HCT116 (cell line): Measurements from ENCODE around the gene KIF5C. TPM values are rescaled to one million over a fixed set of nuclear protein-coding genes. Genes with fewer than 3 reads are reported as not detected.

Experiments
- ATAC-seq: fragments of 200-7000 bp; cut with Tn5 transposase; 2 replicates; pipeline ENCODE4 v1.9.1; 2020; ENCODE audit warnings: mild to moderate bottlenecking, moderate library complexity
- BruUV-seq: library from RNA; stranded (reverse); fragments of 400-500 nt; replicated peaks from 2 replicates; lab custom pipeline; 2021; lab: Mats Ljungman, UMichigan
- CTCF ChIA-PET: fragments of 300-600 bp; sonication (Branson Sonifier 250); formaldehyde crosslinking; loops from one replicate; lab custom pipeline; 2021; ENCODE audit warnings: antibody characterized with exemption; lab: Charles Lee
- POLR2A ChIA-PET: fragments of 300-600, 350-600 bp; sonication (Branson Sonifier 250); formaldehyde crosslinking; loops from one replicate; lab custom pipeline; 2021; ENCODE audit warnings: antibody characterized with exemption; lab: Charles Lee
- RAD21 ChIA-PET, 2 experiments: fragments of 300-600 bp; sonication (Branson Sonifier 250); formaldehyde crosslinking; loops; one replicate each; lab custom pipeline; 2023; ENCODE audit warnings: low total read pairs in 2 of 2; ENCODE audit not compliant: uncharacterized antibody in 2 of 2, unreplicated experiment in 2 of 2, low non-redundant PET in 1 of 2; lab: Charles Lee
- DNase-seq: peaks from one replicate; pipeline ENCODE4 v3.0.0-alpha.2; 2010; ENCODE audit warnings: low read depth, low spot score
- H2AFZ ChIP-seq: fragments of 200-600 bp; shearing (Covaris generic), sonication (generic); 2 replicates; pipeline ENCODE4 v1.6.1; 2017; ENCODE audit warnings: low read depth, mixed run types, mixed read lengths, antibody characterized with exemption, low read length; ENCODE audit not compliant: poor library complexity, severe bottlenecking
- H3K27ac ChIP-seq: 2 replicates; pipeline ENCODE4 v1.5.1; 2012; ENCODE audit warnings: low read depth, low read length
- H3K27me3 ChIP-seq: fragments of 200-600 bp; sonication (generic); 2 replicates; pipeline ENCODE4 v1.6.1; 2016; ENCODE audit warnings: mixed run types, low read length, mixed read lengths; ENCODE audit not compliant: insufficient read depth
- H3K36me3 ChIP-seq, 2 experiments: fragments of 200-500 bp in 1 of 2; fragments of 200-600 bp in 1 of 2; sonication (Bioruptor generic) in 1 of 2; sonication (generic) in 1 of 2; 2 replicates each; pipeline versions ENCODE4 v1.5.1 to v1.6.1; 2014 to 2016; ENCODE audit warnings: low read length in 2 of 2, inconsistent platforms in 1 of 2, mixed read lengths in 1 of 2, mixed run types in 1 of 2; ENCODE audit not compliant: insufficient read depth in 2 of 2, control insufficient read depth in 1 of 2
- H3K4me1 ChIP-seq, 2 experiments: fragments of 200-600 bp in 1 of 2; sonication (generic) in 1 of 2; 2 replicates each; pipeline versions ENCODE4 v1.5.1 to v1.6.1; 2012 to 2017; ENCODE audit warnings: low read length in 2 of 2, inconsistent platforms in 1 of 2, mild to moderate bottlenecking in 1 of 2, mixed read lengths in 1 of 2, mixed run types in 1 of 2, moderate library complexity in 1 of 2; ENCODE audit not compliant: insufficient read depth in 2 of 2, control insufficient read depth in 1 of 2
- H3K4me2 ChIP-seq: fragments of 200-600 bp; sonication (generic); 2 replicates; pipeline ENCODE4 v1.6.1; 2017; ENCODE audit warnings: mixed run types, low read length, mixed read lengths
- H3K4me3 ChIP-seq, 2 experiments: fragments of 200-600 bp in 1 of 2; sonication (generic) in 1 of 2; replicated peaks in 1 of 2; 2 replicates each; pipeline ENCODE4 v1.5.1; 2011 to 2016; ENCODE audit warnings: low read length in 2 of 2, control low read depth in 1 of 2, low read depth in 1 of 2, mild to moderate bottlenecking in 1 of 2, mixed read lengths in 1 of 2, mixed run types in 1 of 2
- H3K79me2 ChIP-seq: fragments of 200-600 bp; sonication (generic); 2 replicates; pipeline ENCODE4 v1.6.1; 2017; ENCODE audit warnings: mild to moderate bottlenecking, mixed run types, low read length, moderate library complexity, mixed read lengths; ENCODE audit not compliant: insufficient read depth
- H3K9ac ChIP-seq: fragments of 200-600 bp; sonication (generic); 2 replicates; pipeline ENCODE4 v1.6.1; 2016; ENCODE audit warnings: low read length, mixed read lengths
- H3K9me2 ChIP-seq: fragments of 200-600 bp; sonication (generic), shearing (Covaris generic); 2 replicates; pipeline ENCODE4 v1.6.1; 2017; ENCODE audit warnings: mixed run types, mild to moderate bottlenecking, moderate library complexity; ENCODE audit not compliant: insufficient read depth
- H3K9me3 ChIP-seq, 2 experiments: fragments of 200-500 bp in 1 of 2; fragments of 200-600 bp in 1 of 2; sonication (Bioruptor generic) in 1 of 2; sonication (generic) in 1 of 2; 2 replicates each; pipeline ENCODE4 v1.6.1; 2014 to 2017; ENCODE audit warnings: low read length in 2 of 2, mixed read lengths in 2 of 2, inconsistent platforms in 1 of 2, low read depth in 1 of 2, mild to moderate bottlenecking in 1 of 2, mixed run types in 1 of 2, moderate library complexity in 1 of 2; ENCODE audit not compliant: control insufficient read depth in 1 of 2, insufficient read depth in 1 of 2
- H4K20me1 ChIP-seq: fragments of 200-600 bp; sonication (generic), shearing (Covaris generic); 2 replicates; pipeline ENCODE4 v1.6.1; 2017; ENCODE audit warnings: mixed run types, mild to moderate bottlenecking, moderate library complexity; ENCODE audit not compliant: insufficient read depth
- ATF3 ChIP-seq: IDR thresholded peaks from 2 replicates; pipeline ENCODE4 v1.6.1; 2012
- CEBPB ChIP-seq: IDR thresholded peaks from 2 replicates; pipeline ENCODE4 v1.6.1; 2012; ENCODE audit warnings: low read depth
- ELF1 ChIP-seq: IDR thresholded peaks from 2 replicates; pipeline ENCODE4 v1.6.1; 2012; ENCODE audit warnings: low read depth, borderline replicate concordance
- EZH2 ChIP-seq: fragments of 200-600 bp; sonication (generic); IDR thresholded peaks from 2 replicates; pipeline ENCODE4 v1.6.1; 2017; ENCODE audit warnings: antibody characterized with exemption, mixed run types
- EZH2phosphoT487 ChIP-seq: fragments of 200-600 bp; IDR thresholded peaks from 2 replicates; pipeline ENCODE4 v1.6.1; 2018; ENCODE audit warnings: antibody characterized with exemption, borderline replicate concordance
- FOSL1 ChIP-seq: IDR thresholded peaks from 2 replicates; pipeline ENCODE4 v1.6.1; 2012; ENCODE audit warnings: low read depth
- JUND ChIP-seq: IDR thresholded peaks from 2 replicates; pipeline ENCODE4 v1.6.1; 2012
- MAX ChIP-seq: IDR thresholded peaks from 2 replicates; pipeline ENCODE4 v1.6.1; 2012
- POLR2A ChIP-seq: IDR thresholded peaks from 2 replicates; pipeline ENCODE4 v1.7.0; 2011; ENCODE audit warnings: borderline replicate concordance; ENCODE audit not compliant: insufficient read depth, insufficient read length; ENCODE audit errors: extremely low read depth
- POLR2AphosphoS5 ChIP-seq: IDR thresholded peaks from 2 replicates; pipeline ENCODE4 v1.6.1; 2011; ENCODE audit warnings: mild to moderate bottlenecking, low read depth, low read length, moderate library complexity
- RAD21 ChIP-seq: IDR thresholded peaks from 2 replicates; pipeline ENCODE4 v1.6.1; 2012; ENCODE audit warnings: low read depth, mild to moderate bottlenecking
- SIN3A ChIP-seq: IDR thresholded peaks from 2 replicates; pipeline ENCODE4 v1.6.1; 2012; ENCODE audit warnings: low read depth
- SP1 ChIP-seq: IDR thresholded peaks from 2 replicates; pipeline ENCODE4 v1.6.1; 2012; ENCODE audit warnings: low read depth
- SRF ChIP-seq: IDR thresholded peaks from 2 replicates; pipeline ENCODE4 v1.6.1; 2012; ENCODE audit warnings: low read depth
- TCF7L2 ChIP-seq: IDR thresholded peaks from 2 replicates; pipeline ENCODE4 v1.7.0; 2011; ENCODE audit warnings: borderline replicate concordance, inconsistent platforms; ENCODE audit not compliant: insufficient read depth, insufficient read length; ENCODE audit errors: extremely low read depth
- YY1 ChIP-seq: IDR thresholded peaks from 2 replicates; pipeline ENCODE4 v1.6.1; 2011; ENCODE audit warnings: low read length, low read depth, moderate library complexity, mild to moderate bottlenecking; ENCODE audit not compliant: insufficient replicate concordance; ENCODE audit errors: extremely low read depth
- ZBTB33 ChIP-seq: IDR thresholded peaks from 2 replicates; pipeline ENCODE4 v1.6.1; 2011; ENCODE audit warnings: mild to moderate bottlenecking, low read length, moderate library complexity; ENCODE audit not compliant: insufficient replicate concordance; ENCODE audit errors: extremely low read depth
- intact Hi-C: fragments of 100-400 bp; cut with micrococcal nuclease; formaldehyde crosslinking; loops from 2 replicates; pipeline ENCODE4 v1.10.0; 2022
- total RNA-seq: library from RNA; stranded (reverse); gene quantifications from one replicate; pipeline ENCODE4 v1.2.1, GENCODE V29; 2021; ENCODE audit not compliant: unreplicated experiment
- TF ChIP-seq, protein P1 (sequence below), 3 experiments: fragments of 200-600 bp in 1 of 3; sonication (generic) in 1 of 3; IDR thresholded peaks in 2 of 3; conservative IDR thresholded peaks in 1 of 3; 2 replicates each; pipeline ENCODE4 v1.5.1; 2012 to 2017; ENCODE audit warnings: low read depth in 2 of 3, low read length in 2 of 3, antibody characterized with exemption in 1 of 3, borderline replicate concordance in 1 of 3, control low read depth in 1 of 3, mild to moderate bottlenecking in 1 of 3, mixed read lengths in 1 of 3, mixed run types in 1 of 3, moderate library complexity in 1 of 3; ENCODE audit not compliant: insufficient read depth in 1 of 3
- TF ChIP-seq, protein P2 (sequence below): IDR thresholded peaks from 2 replicates; pipeline ENCODE4 v1.6.1; 2012; ENCODE audit warnings: low read depth

KIF5C gene
- total RNA-seq, 1 experiment from 2014 or later = 6.5 TPM

GRCh38 chr2:149068996-149069888, 194.2 kb downstream of the KIF5C start:
- Histone ChIP-seq H3K36me3 (no peaks in the 10 kb centered on the region), H3K9ac (no peak overlapping the region), H3K9me3 (no peaks in the 10 kb centered on the region), H3K27me3 (no peaks in the 10 kb centered on the region), H3K4me1 (peaks cover 0 to 5% of the 10 kb centered on the region in 2 experiments; a peak in 1 of 4 replicates), H3K9me2 (no peaks in the 10 kb centered on the region), H3K27ac (no peak overlapping the region), H3K4me3 (no peak overlapping the region), H2AFZ (no peak overlapping the region), H3K4me2 (no peak overlapping the region), H4K20me1 (no peaks in the 10 kb centered on the region), H3K79me2 (no peaks in the 10 kb centered on the region)
- intact Hi-C loops = no loop called here
- ATAC-seq (no peak), DNase-seq (no peak)
- ChIA-PET RAD21 (no interaction called here), POLR2A (no interaction called here), CTCF (no interaction called here)
- BruUV-seq = no TSS peak
- no peak for TF ChIP-seq POLR2A
- TF ChIP-seq SIN3A = no peak
- TF ChIP-seq SP1 = no peak
- no peak for TF ChIP-seq TCF7L2
- TF ChIP-seq RAD21 = no peak
- no peak for TF ChIP-seq POLR2AphosphoS5
- TF ChIP-seq EZH2 = no peak
- TF ChIP-seq EZH2phosphoT487 = no peak
- TF ChIP-seq, protein P1, sequence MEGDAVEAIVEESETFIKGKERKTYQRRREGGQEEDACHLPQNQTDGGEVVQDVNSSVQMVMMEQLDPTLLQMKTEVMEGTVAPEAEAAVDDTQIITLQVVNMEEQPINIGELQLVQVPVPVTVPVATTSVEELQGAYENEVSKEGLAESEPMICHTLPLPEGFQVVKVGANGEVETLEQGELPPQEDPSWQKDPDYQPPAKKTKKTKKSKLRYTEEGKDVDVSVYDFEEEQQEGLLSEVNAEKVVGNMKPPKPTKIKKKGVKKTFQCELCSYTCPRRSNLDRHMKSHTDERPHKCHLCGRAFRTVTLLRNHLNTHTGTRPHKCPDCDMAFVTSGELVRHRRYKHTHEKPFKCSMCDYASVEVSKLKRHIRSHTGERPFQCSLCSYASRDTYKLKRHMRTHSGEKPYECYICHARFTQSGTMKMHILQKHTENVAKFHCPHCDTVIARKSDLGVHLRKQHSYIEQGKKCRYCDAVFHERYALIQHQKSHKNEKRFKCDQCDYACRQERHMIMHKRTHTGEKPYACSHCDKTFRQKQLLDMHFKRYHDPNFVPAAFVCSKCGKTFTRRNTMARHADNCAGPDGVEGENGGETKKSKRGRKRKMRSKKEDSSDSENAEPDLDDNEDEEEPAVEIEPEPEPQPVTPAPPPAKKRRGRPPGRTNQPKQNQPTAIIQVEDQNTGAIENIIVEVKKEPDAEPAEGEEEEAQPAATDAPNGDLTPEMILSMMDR (IDR thresholded peaks at IDR 0.05 in 2 of 3, conservative IDR thresholded peaks at IDR 0.05 in 1 of 3; ENCODE audit: borderline replicate concordance in 1 of 3, insufficient read depth in 1 of 3, low read depth in 2 of 3, low read length in 2 of 3) = no peak
- no peak for TF ChIP-seq ELF1
- TF ChIP-seq ZBTB33 = no peak
- TF ChIP-seq CEBPB = no peak
- no peak for TF ChIP-seq YY1
- TF ChIP-seq, protein P2, sequence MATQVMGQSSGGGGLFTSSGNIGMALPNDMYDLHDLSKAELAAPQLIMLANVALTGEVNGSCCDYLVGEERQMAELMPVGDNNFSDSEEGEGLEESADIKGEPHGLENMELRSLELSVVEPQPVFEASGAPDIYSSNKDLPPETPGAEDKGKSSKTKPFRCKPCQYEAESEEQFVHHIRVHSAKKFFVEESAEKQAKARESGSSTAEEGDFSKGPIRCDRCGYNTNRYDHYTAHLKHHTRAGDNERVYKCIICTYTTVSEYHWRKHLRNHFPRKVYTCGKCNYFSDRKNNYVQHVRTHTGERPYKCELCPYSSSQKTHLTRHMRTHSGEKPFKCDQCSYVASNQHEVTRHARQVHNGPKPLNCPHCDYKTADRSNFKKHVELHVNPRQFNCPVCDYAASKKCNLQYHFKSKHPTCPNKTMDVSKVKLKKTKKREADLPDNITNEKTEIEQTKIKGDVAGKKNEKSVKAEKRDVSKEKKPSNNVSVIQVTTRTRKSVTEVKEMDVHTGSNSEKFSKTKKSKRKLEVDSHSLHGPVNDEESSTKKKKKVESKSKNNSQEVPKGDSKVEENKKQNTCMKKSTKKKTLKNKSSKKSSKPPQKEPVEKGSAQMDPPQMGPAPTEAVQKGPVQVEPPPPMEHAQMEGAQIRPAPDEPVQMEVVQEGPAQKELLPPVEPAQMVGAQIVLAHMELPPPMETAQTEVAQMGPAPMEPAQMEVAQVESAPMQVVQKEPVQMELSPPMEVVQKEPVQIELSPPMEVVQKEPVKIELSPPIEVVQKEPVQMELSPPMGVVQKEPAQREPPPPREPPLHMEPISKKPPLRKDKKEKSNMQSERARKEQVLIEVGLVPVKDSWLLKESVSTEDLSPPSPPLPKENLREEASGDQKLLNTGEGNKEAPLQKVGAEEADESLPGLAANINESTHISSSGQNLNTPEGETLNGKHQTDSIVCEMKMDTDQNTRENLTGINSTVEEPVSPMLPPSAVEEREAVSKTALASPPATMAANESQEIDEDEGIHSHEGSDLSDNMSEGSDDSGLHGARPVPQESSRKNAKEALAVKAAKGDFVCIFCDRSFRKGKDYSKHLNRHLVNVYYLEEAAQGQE = no peak
- TF ChIP-seq FOSL1 = no peak
- TF ChIP-seq ATF3 = no peak
- TF ChIP-seq JUND = no peak
- TF ChIP-seq MAX = no peak
- no peak for TF ChIP-seq SRF
